ENCODE measurements around the gene COMMD3. TPM values are rescaled to one million over a fixed set of nuclear protein-coding genes. Genes with fewer than 3 reads are reported as not detected.

The COMMD3 gene
- total RNA-seq, 1 experiment from 2014 or later, result 2.4 TPM

- H3K4me2 ChIP-seq (ENCODE audit: insufficient read depth, insufficient read length, low read length), result no peak overlapping the region
- H4K5ac ChIP-seq (ENCODE audit: insufficient read length, low read depth, low read length), result no peak overlapping the region
- H3K9me3 ChIP-seq (ENCODE audit: control insufficient read depth, low read depth, low read length), result no peaks in the 10 kb centered on the region
- no peak overlapping the region for H2BK15ac ChIP-seq (ENCODE audit: low read depth, low read length)
- H3K79me1 ChIP-seq (ENCODE audit: insufficient read depth, low read depth, low read length, poor library complexity, severe bottlenecking), result no peaks in the 10 kb centered on the region
- Mint-ChIP-seq H3K4me1 (no peaks in the 10 kb centered on the region), H3K27ac (no peak overlapping the region), H3K27me3 (ENCODE audit: low read depth) (peaks cover 19% of the 10 kb centered on the region), H3K9me3 (peaks cover 0 to 3% of the 10 kb centered on the region in 2 experiments; a peak in 2 of 5 replicates), H3K36me3 (ENCODE audit: insufficient read depth in 1 of 3, low read depth in 3 of 3) (no peaks in the 10 kb centered on the region), H3K4me3 (no peak overlapping the region)
- no peak overlapping the region for H2BK120ac ChIP-seq (ENCODE audit: low read depth, low read length, poor library complexity, severe bottlenecking)
- no peak overlapping the region for H4K8ac ChIP-seq (replicated peaks; ENCODE audit: insufficient read length, low read depth, low read length)
- H3K18ac ChIP-seq (ENCODE audit: insufficient read length, low read depth, low read length), result no peak overlapping the region
- H3K56ac ChIP-seq (ENCODE audit: insufficient read length, low read depth, low read length), result no peak overlapping the region
- no peak overlapping the region for H3K27ac ChIP-seq (ENCODE audit: insufficient read length, low read depth, low read length)
- no peak overlapping the region for H2AFZ ChIP-seq (ENCODE audit: low read length)
- no peak overlapping the region for H2BK20ac ChIP-seq (ENCODE audit: low read depth, low read length, poor library complexity, severe bottlenecking)
- WGBS (ENCODE audit: extremely low coverage, insufficient read length, low lambda C conversion rate), result no CpG with 5 or more reads among the region's 2 CpGs
- no peaks in the 10 kb centered on the region for H3K4me1 ChIP-seq (ENCODE audit: insufficient read depth, low read length)
- H2AK5ac ChIP-seq (ENCODE audit: insufficient read length, low read length), result no peak overlapping the region
- H4K91ac ChIP-seq (ENCODE audit: insufficient read length, low read depth, low read length), result no peak overlapping the region
- DNase-seq, result no peak
- H4K20me1 ChIP-seq (ENCODE audit: control insufficient read depth, insufficient read depth, insufficient read length), result no peaks in the 10 kb centered on the region
- no peak overlapping the region for H3T11ph ChIP-seq (ENCODE audit: low read length)
- no peaks in the 10 kb centered on the region for H3K27me3 ChIP-seq (ENCODE audit: insufficient read depth, low read length)
- no peaks in the 10 kb centered on the region for H3K23me2 ChIP-seq (ENCODE audit: insufficient read length, low read depth, low read length, poor library complexity, severe bottlenecking)
- H2BK5ac ChIP-seq (ENCODE audit: insufficient read length, low read length), result no peak overlapping the region
- no peak overlapping the region for H3K4ac ChIP-seq (ENCODE audit: low read depth, low read length)
- no peaks in the 10 kb centered on the region for H3K79me2 ChIP-seq (ENCODE audit: insufficient read depth, low read length)
- no peak overlapping the region for H2BK12ac ChIP-seq (ENCODE audit: insufficient read length, low read depth, low read length)
- no peak overlapping the region for H3K23ac ChIP-seq (ENCODE audit: insufficient read length, low read depth, low read length)
- H3K14ac ChIP-seq (ENCODE audit: insufficient read depth, low read length), result no peak overlapping the region
- no peak overlapping the region for H3K9ac ChIP-seq (ENCODE audit: extremely low read depth, insufficient read length, low read length)
- no peak for TF ChIP-seq CTCF (conservative IDR thresholded peaks at IDR 0.05)
Measured at GRCh38 chr10:22268503-22268902, 47.7 kb upstream of the COMMD3 start.

Data from H9 (cell line).